ENCODE data around the gene GNAZ.

- TF ChIP-seq POLR2A (IDR thresholded peaks at IDR 0.05; ENCODE audit: low read depth, low read length) (no peak), POLR2AphosphoS5 (IDR thresholded peaks at IDR 0.05; ENCODE audit: low read depth, low read length) (no peak), SPI1 (IDR thresholded peaks at IDR 0.05; ENCODE audit: low read depth, low read length) (no peak), TAF1 (IDR thresholded peaks at IDR 0.05; ENCODE audit: low read depth, low read length) (no peak), PAX5 (IDR thresholded peaks at IDR 0.05; ENCODE audit: insufficient read depth, low read length, severe bottlenecking) (no peak), POU2F2 (IDR thresholded peaks at IDR 0.05; ENCODE audit: low read depth, low read length) (no peak)
These were observed 34.1 kb downstream of the GNAZ start for GRCh38 chr22:23104187-23104971.

All from GM12891 (cell line).